SK-N-MC (cell line): Measurements from ENCODE around the gene KLK11.

Source experiments
- EZH2 ChIP-seq: fragments of 200-600 bp; sonication (generic); IDR thresholded peaks from one replicate; pipeline ENCODE4 v1.6.1; 2017; ENCODE audit warnings: antibody characterized with exemption
- POLR2AphosphoS5 ChIP-seq: IDR thresholded peaks from 2 replicates; pipeline ENCODE4 v1.6.1; 2012; ENCODE audit warnings: mild to moderate bottlenecking, low read depth, low read length, borderline replicate concordance

- no peak for TF ChIP-seq EZH2
- TF ChIP-seq POLR2AphosphoS5, result no peak
Measured at GRCh38 chr19:51005248-51005647, 21.2 kb downstream of the KLK11 start.
